Stimulated activated CD4-positive, alpha-beta T cell treated with anti-CD3 and anti-CD28 coated beads, Interleukin-4, amount 100 ng/mL, for 1 hour (primary cell): ENCODE measurements around the gene RAB6B.

Source experiments
- DNase-seq: peaks from one replicate; pipeline ENCODE4 v3.0.0-alpha.2; 2020

Gene RAB6B

DNA sequence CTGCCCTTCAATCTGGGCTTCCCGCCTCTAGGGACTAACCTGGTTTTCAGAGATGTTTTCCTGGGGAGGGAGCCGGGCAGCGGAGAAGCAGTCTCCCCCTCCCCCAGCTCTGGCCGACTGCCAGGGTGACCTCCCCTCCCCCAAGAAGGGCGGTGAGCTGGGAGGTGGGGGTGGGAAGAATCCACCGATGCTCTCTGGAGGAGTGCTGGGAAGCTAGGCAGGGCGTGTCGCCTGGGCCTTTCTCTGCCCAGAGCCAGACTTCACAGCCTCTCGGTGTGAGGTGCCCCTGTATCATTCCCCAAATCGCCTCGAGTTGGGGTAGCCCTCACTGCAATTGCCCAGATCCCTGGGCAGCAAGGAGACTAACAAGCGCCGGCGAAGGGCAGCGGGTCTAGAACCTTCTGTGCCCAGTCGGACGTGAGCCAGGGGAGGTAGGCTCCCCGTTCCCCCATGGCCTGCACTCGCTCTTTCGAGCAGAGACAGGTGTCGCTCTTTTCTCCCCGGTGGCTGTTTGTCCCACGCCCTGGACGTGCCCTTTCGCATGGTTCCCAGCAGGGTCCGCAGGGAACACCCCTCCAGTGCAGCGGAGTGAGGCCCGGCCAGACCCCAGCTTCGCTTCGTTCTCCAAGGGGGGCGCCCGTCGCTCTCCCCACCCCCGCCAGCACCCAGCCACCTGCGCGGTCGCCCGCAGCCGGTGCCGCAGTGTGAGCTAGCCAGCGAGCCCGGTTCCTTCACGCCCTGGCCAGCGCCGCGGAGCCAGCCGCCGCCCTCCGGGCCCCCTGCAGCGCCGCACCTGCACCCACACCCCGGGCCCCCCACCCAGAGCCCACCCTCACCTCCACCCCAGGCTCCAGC lies 1.1 kb downstream of the RAB6B start:
- DNase-seq: no peak

DNA sequence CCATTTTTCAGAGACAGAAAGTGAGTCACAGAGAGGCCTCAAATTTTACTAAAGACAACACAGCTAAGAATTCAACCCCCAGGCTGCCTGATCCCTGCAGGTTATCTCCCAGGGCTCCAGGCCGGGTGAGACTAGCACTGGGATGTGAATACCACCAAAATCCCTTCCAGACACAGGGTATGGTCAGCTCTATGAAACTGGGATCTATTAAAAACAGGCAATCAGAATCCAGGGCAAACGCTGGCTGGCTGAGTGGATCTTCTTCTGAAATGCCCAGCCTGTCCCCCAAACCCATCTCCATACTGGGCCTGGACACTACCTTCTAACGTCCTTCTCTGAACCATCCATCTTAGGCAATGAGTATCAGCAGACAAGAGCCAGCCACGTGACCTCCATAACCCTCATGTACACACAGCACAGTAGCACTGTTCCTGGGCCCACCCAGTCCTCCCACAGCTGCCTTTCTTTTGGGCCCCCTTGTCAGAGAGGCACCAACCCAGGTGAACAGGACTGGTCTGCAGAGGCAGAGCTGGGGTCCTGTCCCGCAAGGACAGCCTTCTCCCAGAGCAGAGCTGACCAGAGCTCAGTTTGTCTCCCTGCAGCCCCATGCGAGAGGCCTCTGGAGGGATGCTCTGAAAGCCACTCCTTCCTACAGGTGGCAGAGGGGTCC lies 1.9 kb downstream of the RAB6B start:
- no peak for DNase-seq

DNA sequence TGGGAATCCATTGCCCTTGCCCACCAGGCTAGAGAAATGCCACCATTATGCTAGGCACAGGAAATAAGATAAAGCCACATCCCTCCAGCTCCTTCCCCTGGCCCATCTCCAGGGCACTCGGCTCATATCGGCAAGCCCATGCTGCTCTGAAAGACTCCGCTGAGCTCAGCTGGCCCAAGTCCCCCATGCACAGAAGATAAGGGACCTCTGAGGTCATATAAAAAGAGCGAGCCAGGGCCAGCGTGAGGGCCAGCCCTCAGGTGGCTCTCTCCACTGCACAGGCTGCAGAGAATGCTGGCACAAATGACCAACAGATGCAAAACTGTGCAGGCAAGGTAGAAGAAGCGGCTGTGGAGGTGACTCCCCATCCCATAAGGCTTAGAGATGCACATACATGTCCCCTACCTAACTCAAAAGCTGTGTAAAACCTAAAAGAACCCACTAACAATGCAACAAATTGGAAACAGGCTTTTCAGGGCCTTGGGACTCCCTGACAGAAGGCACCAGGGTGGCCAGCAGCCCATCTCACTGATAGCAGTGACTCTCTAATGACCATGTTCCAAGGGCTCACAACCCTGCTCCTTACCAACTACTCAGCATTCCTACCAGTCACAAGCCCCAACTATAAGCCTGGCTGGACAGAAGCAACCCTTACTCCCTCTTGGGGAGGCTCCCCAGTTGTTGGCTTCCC lies 3.0 kb downstream of the RAB6B start:
- DNase-seq: no peak

DNA sequence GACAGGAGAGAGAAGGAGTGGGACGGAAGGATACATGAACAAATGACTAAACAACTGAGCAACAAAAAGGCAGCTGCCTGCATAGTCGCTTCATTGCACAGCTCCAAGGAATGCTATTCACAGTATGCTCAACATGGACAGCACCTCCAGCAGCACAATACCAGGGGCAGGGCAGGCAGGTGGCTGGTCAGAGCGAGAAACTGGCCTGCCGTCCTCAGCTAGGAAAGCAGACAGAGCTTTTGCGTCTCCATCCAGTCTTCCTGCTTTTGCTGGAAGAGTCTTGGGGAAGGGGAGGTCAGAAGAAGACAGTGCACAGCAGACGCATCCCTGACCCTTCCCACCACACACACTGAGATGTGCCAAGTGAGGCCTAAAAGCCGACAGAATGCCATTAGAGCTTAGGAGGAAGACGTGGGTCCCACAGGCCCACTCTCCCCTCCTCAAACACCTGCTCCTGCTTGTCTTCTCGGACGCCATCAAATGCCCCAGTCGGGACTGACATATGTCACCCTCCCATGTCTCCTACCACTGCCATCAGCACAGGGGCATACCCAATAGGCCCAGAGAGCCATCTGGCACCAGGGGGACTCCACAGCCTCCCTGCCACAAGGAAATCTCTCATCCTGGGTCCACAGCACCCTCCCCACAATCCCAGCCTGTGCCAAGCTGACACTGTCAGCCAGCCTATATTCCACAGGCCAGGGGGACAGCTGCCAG lies 3.9 kb downstream of the RAB6B start:
- DNase-seq: no peak

DNA sequence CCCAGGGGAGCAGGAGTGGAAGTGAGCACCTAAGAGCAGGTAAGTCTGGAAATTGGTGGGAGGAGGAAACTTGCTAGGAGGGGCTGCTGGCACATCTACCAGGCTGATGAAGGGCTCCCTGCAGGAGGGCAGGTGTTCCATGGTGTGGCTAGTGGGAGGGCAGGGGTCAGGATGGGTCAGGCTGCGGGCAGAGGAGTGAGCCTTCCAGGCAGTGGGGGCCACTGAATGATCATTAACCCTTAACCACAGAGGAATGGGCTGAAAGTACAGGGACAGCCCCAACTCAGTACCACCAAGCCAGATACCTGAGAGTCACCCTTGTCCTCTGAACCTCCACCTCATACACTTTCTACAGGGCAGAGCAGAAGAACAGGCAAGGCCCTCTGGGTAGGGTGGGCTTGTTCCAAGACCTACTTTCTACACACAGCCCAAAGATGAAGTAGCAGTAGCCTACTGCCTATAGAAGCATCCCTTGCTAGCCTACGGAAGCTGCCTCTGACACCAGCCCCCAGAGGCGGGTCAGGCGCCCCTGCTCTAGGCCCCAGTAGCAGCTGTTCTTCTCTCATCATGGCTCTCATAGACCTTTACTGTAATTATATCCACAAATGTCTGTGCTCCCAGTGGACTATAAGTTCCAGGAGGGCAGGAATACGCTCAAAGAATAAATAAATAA lies 4.6 kb downstream of the RAB6B start:
- DNase-seq: no peak

DNA sequence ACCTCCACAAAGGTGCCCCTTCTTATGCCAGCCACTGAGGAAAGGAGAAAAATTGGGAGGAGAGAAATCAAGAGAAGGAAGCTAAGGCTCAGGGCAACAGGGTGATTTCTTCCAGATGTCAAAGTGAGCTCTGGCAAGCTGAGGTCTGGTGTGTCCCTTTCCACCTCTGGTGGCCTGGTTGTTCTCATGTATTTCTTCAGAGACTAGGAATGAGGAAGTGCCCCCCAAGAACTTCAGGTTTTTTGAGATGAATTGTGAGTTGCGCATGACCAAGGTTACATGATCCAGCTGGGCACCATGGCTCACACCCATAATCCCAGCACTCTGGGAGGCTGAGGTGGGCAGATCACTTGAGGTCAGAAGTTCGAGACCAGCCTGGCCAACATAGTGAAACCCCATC lies 5.6 kb downstream of the RAB6B start:
- no peak for DNase-seq

DNA sequence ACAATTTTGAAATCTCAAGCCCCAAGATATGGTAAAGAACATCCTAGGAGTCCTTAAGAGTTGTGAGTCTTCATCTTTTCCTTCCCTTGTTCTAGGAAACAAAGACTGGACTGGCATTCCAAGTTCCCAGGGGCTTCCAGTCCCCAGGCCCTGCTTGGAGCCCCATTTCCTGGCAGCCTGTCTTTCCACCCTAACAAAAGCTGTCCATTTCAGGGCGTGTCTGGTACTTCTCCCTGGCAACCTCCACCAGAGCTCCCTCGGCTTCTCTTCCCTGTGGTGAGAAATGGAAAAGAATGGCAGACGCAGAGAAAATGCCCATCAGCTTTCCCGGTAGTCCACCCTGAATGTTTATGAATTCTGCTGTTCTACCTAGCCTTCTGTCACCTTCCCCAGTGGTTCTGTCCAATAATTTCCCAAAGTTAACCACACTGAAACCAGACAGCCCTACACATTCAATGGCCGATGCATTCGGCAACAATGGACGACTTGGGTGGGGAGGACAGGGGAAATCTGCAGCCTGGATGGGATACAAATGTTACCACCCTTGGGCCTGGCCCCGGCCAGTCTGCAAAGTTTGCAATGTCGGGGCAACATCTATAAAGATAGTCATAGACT lies 6.8 kb downstream of the RAB6B start:
- no peak for DNase-seq

DNA sequence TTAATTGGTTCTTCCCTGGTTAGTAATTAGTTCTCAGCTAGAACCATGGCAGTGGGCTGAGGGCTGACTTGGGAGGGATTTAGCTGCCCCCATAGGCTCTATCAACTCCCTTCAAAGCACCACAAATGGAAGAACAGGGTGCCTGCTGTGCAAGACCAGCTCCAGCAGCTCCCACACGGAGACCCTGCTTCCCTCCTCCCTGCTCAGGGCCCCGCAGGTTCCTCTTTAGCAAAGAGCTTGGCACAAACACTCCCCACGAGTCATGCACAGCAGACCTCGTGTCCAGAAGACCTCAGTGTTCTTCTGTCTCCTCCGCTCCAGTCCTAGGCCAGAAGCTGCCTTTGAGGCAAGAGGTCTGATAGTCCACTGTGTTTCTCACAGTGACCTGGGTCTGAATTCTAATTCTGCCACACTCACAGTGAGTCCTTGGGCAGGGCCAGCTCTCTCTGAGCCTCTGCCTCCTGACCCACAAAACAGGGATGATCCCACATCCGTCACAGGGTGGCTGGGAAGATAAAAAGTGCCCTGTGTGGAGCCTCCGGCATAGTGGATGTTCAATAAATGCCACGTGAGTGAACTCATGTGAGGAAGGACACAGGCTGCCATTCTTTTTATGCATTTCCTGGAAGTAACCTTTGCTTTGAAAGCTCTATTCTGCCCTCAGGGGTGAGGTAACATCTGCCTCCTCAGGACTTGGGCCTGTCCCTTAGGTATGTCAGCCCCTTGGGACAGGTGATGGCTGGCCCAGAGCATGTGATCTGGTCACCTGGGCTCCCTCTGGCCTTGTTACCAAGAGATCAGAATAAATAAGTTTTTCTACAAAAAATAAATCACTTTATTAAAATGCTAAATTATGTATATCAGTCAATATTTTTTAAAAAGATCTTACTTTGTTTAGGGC lies 7.6 kb downstream of the RAB6B start:
- DNase-seq: no peak

DNA sequence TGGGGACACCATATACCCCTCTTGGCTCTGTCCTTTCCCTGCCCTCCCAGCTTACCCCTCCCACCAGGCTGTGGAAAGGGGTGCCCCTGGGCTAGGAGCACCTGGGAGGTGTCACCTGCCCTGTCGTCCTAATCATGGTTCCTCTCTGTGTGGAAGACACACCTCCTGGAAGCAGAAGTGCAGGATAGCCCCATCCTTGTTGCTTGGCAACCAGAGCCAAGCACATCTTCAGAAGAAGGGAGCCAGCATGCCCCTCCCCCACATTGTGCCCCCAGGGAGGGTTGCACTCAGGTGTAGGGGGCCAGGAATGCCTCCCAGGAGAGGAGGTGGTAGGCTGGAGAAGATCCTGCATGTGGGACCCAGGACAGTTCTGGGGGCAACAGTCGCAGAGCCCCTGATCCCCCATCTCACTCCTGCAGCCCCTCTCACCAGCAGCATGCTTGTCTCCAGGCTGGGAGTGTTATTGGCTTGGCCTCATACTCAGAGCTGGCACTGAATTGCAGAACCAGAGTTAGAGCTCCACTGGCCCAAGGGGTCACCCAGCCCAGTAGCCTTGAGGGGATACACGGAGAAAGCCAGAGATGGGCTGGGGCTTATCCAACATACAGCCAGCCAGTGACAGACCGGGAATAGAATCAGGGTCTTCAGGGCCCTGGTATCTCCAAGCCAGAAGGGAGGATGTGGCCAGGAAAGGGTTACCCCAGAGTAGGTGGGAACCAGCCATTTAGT lies 8.4 kb downstream of the RAB6B start:
- DNase-seq: no peak

DNA sequence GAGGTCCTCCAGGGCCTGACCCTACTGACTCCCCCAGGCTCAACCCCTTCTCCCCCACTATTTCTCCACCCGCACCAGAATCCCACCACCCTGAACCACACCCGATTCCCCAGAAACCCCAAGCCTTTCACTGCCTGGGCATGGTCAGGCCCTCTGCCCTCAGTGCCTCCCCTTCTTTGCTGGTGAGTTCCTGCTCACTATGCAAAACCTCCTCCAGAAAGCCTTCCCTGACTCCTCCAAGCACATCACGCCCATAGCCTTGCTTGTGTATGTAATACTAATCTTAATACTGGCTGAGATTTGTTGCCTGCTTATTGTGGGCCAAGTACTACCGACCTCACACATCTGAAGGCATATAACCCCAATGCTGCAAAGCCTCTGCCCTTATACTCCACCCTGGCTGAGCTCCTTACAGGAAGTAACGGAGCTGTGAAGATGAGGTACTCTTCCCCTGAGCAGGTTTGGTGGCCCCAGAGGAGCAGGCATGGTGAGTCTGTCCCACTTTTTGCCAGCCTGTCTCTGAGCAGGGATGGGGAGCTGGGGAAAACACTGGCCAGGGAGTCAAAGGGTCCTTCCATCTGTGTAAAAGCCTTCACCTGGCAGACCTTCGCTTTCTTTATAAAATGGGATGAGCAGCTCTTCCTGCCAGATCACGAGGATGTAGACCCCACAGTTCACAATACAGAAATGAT lies 9.5 kb downstream of the RAB6B start:
- DNase-seq: no peak

DNA sequence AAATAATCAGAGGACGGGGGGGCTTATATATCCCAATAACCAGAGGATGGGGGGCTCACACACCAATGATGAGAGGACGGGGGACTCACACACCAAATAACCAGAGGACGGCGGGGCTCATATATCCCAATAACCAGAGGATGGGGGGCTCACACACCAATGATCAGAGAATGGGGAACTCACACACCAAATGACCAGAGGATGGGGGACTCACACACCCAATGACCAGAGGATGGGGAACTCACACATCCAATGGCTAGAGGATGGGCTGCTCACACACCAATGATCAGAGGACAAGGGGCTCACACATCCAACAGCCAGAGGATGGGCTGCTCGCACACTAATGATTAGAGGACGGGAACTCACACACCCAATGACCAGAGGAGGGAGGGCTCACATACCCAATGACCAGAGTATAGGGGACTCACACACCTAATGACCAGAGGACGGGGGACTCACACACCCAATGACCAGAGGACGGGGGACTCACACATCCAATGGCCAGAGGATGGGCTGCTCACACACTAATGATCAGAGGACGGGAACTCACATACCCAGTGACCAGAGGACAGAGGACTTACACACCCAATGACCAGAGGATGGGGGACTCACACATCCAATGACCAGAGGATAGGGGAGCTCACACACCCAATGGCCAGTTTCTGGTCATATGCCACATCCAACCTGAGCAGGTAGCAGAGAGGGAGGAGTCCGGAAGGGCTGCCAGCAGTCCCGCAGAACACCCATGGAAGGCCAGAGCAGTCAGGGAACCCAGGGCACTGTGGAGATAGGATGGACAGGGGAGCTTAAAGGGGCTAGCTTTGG lies 10.6 kb downstream of the RAB6B start:
- no peak for DNase-seq

DNA sequence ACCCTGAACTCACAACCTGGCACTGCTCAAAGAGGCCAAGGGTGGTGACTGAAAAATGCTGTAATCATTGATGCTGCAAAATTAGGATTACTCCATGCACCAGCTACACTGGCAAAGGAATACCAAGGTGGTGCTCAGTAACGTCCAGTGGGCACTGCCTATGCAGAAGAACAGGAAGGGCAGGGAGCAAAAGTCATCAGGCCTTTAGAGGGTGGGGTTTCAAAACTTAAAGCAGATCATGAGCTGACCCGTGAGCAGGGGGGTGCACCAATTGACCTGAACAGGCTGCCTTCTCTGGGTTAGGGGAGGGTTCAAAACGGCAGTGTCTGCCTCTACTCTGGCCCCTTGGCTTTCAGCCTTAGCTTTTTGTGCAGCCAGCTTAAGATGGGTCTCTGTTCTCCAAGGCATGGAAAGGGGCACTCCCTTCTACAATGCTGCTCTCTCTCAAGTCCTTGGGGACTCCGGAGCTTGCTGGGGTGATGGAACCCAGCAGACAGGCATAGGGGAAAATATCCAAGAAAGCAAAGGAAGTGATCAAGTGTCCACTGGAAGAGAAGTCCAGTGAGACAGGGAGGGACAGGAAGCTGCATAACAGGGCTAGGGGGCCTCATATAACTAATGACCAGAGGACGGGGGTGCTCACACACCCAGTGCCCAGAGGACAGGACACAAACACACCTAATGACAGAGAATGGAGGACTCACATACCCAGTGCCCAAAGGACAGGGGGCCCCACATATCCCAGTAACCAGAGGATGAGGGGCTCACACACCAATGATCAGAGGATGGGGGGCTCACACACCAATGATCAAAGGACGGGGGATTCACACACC lies 11.4 kb downstream of the RAB6B start:
- no peak for DNase-seq

DNA sequence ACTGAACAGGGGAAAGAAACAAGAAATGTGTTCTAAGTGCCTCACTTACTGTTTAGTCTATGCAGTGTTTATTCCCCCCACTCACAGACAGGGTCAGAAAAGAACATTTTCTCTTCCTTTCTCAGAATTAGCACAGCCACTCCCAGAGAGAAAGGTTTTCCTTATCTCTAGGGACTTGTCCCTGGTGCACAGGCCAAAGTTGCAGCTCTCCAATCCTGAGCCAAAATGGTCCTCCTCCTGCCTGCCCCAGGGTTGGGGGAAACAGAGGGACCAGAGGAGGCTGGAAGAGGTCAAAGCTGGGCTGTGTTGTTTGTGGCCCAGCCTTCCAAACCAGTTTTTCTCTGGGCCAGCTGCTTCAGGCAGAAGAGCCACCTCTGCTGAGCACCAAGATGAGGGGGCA lies 12.0 kb downstream of the RAB6B start:
- DNase-seq: no peak

DNA sequence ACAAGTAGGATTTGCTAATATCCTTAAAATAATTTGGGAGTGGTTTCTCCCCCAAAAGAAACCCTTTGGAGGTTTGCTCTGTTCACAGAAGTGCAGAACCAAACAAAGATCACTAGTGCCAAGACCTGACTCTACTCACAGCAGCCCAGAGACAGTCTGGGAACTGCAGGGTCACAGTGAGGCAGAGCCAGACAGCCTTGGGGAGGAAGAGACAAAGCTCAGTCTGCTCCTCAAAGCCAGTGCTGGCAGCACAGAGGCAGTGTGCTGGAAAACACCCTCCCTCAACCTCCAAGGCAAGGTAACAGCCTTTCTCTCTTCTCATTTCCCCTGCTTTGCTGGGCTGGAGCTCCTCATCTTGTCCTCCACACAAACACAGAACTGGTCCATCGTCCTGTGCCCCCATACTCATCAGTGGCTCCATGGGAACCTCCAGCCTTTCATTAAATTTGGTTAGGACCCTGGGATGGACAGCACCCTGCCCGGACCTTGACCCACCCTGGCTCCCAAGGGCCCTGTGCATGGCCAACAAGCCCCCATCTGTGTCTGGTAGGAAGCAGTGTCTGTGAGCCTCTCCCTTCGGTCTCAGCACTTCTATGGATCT lies 12.6 kb downstream of the RAB6B start:
- DNase-seq: no peak

DNA sequence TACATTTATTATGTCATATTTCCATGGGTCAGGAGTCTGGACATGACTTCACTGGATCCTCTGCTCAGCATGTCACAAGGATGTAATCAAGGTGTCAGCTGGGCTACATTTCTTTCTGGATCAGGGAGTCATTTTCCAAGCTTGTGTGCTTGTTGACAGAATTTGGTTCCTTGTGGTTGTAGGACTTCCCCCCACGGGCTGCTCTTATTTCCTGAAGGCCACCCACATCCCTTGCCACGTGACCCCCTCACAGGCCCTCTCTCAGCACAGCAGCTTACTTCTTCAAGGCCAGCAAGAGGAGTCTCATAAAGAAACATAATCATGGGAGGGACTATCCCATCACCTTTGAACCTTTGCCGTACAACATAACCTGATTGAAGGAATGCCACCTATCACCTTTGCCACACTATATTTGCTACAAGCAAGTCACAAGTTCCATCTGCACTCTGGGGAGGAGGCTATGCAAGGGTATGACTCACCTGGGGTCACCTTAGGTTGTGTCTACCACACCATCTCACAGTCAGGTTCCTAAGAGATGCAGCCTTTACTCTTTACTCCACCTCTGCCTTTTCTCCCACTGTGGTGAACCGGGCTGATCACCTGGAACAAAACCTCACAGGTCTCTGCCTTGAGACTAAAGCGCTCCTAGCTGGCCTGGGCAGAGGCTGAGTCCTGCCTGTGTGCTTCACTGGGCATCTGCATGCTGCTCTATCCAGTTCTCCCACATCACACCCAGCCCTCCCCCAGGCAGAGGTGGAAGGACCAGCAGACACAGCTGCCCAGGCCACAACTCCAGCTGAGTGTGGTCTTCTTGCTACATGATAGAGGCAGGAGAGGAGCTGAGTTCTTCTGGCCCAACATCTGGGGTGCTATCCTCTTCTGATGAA lies 13.5 kb downstream of the RAB6B start:
- DNase-seq: no peak

DNA sequence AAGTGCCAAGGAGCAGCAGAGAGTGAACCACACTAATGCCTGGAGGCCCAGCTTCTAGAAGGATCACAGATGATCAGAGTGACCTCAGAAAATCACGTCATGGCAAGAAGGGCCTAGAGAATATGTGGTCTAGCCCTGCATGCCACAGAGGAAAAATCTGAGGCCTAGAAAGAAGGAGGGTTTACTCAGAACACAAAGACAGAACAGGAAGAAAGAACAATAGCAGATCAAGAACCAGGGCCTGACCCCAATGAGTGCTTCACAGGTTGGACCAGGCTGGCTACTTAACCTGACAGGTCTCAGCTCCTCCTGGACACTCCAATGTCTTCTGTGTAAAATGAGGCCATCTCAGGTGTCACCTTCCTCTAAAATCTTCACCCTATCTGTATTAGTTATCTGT lies 14.2 kb downstream of the RAB6B start:
- DNase-seq: no peak
